NCI-H2196 treated with DMSO at 0.1 percent for 48 hours (cell line): ENCODE results near the gene ZDHHC8.

Source experiments
- DNase-seq: peaks from one replicate; lab custom pipeline; 2025; ENCODE audit not compliant: unreplicated experiment; lab: John Stamatoyannopoulos, UW

ZDHHC8 gene

GRCh38 chr22:20113551-20114310 lies 17.9 kb upstream of the ZDHHC8 start:
- DNase-seq, result no peak

- DNase-seq, result no peak
These were observed 16.8 kb upstream of the ZDHHC8 start for GRCh38 chr22:20114506-20115475.

- DNase-seq, result no peak
These were observed 15.8 kb upstream of the ZDHHC8 start, which contains the start of gene RANBP1 for GRCh38 chr22:20115691-20116375. Gene RANBP1 (plus strand): TSS chr22:20116104. CDS start chr22:20116185, 81 bp downstream.

- no peak for DNase-seq
These were observed 15.1 kb upstream of the ZDHHC8 start for GRCh38 chr22:20116376-20116950.

- DNase-seq, result peak; percentile 72
These were observed 14.5 kb upstream of the ZDHHC8 start, which contains the start of gene TRMT2A for GRCh38 chr22:20116951-20117632. Gene TRMT2A (minus strand): TSS chr22:20117226. CDS start chr22:20116906, 320 bp downstream.

GRCh38 chr22:20117633-20118299 lies 13.8 kb upstream of the ZDHHC8 start:
- no peak for DNase-seq

- no peak for DNase-seq
These were observed 13.1 kb upstream of the ZDHHC8 start for GRCh38 chr22:20118300-20119020.

- DNase-seq, result no peak
These were observed 9.7 kb upstream of the ZDHHC8 start for GRCh38 chr22:20121856-20122415.

- DNase-seq, result no peak
These were observed 8.1 kb upstream of the ZDHHC8 start for GRCh38 chr22:20123366-20124082.

GRCh38 chr22:20124083-20124787 lies 7.4 kb upstream of the ZDHHC8 start:
- no peak for DNase-seq

GRCh38 chr22:20125201-20126174 lies 6.1 kb upstream of the ZDHHC8 start:
- no peak for DNase-seq

GRCh38 chr22:20126284-20127029 lies 5.1 kb upstream of the ZDHHC8 start:
- no peak for DNase-seq

- no peak for DNase-seq
These were observed 4.2 kb upstream of the ZDHHC8 start for GRCh38 chr22:20127318-20127868.

GRCh38 chr22:20127869-20128618 lies 3.6 kb upstream of the ZDHHC8 start:
- no peak for DNase-seq

- no peak for DNase-seq
These were observed 3.0 kb upstream of the ZDHHC8 start for GRCh38 chr22:20128619-20128901.
